GM21526 (cell line): Measurements from ENCODE around the gene DEPDC1B.
"Not testable (repeated sequence)": the region's sequence is repeated elsewhere in the genome, so short reads cannot be mapped to it uniquely, and the experiment has no call there.

Source experiments
- ATAC-seq: cut with Tn5 transposase; IDR thresholded peaks from one replicate; pipeline ENCODE4 v1.9.1; 2021; ENCODE audit warnings: moderate library complexity; ENCODE audit not compliant: unreplicated experiment, low FRiP score

The DEPDC1B gene

DNA sequence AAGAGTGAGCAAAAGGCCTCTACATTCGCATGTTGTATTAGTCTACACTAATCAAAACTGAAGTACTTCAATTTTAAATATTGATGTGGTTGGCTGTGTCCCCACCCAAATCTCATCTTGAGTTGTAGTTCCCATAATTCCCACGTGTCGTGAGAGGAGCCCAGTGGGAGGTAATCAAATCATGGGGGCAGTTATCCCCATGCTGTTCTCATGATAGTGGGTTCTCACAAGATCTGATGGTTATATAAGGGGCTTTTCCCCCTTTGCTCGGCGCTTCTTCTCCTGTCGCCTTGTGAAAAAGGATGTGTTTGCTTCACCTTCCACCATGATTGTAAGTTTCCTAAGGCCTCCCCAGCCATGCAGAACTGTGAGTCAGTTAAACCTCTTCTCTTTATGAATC lies 112.7 kb downstream of the DEPDC1B start:
- not testable (repeated sequence) for ATAC-seq

DNA sequence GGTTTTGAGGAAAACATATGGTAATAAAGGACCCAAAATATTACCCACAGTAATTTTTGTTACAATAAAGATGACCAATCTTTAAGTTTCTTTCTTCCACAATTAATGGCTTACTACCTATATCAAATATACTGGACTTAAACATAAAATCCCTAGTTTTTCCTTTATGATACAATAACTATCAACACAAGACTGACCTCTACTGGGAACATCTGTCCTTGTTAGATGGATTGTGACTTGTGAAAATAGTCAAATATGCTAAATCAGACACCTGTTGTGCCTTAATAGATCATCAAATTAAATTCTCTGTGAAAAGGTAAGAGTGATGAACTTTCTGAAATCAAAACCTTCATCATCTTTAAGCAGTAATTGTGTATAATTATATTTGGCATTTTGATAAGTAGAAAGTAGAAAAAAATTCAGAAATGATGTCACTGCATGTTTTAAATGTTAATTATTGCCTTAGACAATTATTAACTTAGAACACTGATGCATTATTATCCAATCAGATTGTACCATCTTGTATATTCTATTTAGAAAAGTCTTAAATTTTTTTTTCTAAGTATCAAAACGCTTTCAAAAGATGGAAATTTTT lies 113.6 kb downstream of the DEPDC1B start:
- no peak for ATAC-seq

DNA sequence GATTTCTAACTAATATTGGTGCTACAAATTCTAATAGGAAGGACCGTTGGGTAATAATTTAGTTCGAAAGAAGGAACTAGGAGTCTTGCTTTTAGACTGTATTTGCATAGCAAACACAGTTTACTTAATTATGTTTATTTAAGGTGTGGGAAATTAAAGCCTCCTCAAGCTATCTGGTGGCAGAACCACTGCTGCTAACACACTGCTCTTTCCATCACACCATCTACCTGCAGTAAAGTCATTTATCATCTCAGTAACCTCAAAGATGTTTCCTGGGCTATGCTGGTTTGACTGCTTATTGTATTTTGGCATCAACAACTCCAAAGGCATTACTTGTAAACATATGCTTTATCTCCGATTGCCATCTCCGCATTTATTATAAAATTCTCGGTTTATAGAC lies 114.3 kb downstream of the DEPDC1B start:
- ATAC-seq: no peak

DNA sequence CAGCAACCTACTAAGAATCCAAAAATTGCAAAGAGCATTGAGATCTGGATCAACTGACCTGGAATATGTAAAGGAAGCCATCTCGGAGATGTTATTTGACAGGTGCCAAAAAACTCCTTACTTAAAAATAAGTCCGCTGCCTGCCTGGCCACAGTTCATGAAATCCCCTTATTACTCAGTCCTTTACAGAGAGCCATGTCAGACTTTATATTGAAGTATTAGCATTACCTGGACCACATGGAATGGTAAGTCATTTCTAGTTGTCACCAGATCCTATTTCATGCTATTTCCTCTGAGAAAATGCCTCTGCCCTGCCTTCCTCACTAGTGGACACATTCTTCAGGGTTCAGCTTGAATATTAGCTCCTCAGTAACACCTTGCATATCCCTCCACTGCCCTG lies 115.7 kb downstream of the DEPDC1B start:
- no peak for ATAC-seq

DNA sequence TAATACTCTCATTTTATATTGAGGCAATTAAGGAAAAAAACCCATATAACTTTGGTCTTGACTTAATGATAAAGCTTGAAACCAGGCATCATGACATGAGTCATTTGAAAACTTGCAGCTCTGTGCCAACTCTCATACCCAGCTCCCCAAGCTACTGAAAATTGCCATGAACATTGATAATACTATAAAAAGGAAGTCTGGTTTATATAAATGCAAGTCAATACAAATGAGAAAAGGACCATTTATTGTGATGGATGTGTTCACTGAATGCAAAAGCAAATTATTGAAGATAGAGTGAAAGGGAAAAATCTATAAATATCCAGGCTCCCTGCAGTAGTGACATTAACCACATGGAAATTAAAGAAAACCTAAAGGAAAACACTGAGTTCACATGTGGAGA lies 116.3 kb downstream of the DEPDC1B start:
- ATAC-seq: no peak

DNA sequence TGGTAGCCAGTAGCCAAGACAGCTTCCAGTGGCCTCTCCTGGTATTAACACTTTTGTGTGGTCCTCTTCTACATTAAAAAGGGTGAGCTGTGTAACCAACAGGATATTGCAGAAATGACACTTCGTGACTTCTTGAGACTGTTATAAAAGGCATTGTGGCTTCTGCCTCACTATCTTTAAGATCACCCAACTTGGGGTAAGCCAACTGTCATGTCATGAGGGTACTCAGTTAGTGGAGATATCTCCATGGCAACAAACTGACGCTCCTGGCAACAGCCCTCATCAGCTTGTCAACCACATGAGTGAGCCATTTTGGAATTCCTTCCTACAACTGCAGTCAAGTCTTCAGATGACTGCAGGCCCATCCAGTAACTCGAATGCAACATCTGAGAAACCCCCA lies 121.7 kb downstream of the DEPDC1B start:
- ATAC-seq: no peak

DNA sequence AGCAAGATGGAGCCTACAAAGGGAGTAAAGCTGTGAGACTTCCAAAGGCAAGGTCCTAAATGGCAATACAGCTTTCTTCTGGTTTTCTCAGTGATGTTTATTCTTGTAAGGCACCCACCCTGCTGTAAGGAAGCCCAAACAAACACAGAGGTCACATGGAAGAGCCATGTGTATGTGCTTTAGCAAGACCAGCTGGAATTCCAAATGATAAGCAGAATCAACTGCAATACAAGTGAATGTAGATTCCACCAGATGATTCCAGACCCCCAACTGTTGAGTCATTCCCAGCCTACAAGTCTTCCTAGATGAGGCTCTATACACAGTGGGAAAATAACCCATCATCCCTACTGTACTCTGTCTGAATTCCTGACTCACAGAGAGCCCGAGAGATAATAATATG lies 122.8 kb downstream of the DEPDC1B start:
- ATAC-seq: no peak

DNA sequence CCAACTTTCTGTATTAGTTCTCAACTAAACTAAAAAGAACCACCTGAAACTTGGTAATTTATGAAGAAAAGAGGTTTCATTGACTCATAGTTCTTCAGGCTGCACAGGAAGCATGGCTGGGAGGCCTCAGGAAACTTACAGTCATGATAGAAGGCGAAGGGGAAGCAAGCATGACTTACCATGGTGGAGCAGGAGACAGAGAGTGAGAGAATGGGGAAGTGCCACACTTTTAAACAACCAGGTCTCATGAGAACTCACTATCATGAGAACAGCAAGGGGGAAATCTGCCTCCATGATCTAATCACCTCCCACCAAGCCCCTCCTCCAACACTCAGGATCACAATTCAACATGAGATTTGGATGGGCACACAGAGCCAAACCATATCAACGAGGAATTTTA lies 123.5 kb downstream of the DEPDC1B start:
- no peak for ATAC-seq

DNA sequence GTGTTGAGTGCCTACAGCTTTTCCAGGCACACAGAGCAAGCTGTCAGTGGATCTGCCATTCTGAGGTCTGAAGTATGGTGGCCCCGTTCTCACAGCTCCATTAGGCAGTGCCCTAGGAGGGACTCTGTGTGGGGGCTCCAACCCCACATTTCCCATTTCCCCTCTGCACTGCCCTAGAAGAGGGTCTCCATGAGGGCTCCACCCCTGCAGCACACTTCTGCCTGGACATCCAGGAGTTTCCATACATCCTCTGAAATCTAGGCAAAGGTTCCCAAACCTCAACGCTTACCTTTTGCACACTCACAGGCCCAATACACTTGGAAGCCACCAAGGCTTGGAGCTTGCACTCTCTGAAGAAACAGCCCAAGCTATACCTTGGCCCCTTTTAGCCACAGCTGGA lies 131.3 kb downstream of the DEPDC1B start:
- no peak for ATAC-seq

DNA sequence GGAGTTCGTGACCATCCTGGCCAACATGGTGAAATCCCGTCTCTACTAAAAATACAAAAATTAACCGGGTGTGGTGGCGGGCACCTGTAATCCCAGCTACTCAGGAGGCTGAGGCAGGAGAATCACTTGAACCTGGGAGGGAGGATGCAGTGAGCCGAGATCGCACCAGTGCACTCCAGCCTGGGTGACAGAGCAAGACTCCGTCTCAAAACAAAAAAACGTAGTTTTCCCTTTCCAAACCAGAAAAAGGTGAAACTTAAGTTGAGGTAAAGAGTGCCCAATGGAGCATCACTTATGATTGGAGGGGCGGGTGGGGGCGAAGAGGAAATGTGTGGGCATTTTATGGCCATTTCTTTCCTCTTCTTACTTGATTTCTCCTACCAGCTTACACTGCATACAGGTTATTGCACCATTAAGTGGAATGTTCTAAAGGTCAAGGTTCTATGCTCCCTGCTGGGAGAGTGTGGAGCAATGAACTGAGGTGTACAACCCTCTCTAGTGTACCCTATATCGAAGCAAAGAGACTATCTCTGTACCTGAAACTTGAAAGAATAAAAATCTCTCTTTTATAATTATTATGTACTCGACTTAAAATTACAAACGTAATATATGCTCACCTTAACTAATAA lies 136.2 kb downstream of the DEPDC1B start:
- ATAC-seq: no peak

DNA sequence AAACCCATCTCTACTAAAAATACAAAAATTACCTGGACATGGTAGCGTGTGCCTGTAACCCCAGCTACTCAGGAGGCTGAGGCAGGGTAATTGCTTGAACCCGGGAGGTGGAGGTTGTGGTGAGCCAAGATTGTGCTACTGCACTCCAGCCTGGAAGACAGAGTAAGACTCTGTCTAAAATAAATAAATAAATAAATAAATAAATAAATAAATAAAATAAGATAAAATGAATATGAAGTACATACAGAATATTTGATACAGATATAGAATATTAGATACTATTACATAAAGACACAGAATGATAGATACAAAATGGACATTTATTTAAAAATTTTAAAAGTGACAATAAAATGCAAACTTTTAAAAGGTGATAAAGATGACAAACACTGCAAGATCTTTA lies 146.7 kb downstream of the DEPDC1B start:
- not testable (repeated sequence) for ATAC-seq

DNA sequence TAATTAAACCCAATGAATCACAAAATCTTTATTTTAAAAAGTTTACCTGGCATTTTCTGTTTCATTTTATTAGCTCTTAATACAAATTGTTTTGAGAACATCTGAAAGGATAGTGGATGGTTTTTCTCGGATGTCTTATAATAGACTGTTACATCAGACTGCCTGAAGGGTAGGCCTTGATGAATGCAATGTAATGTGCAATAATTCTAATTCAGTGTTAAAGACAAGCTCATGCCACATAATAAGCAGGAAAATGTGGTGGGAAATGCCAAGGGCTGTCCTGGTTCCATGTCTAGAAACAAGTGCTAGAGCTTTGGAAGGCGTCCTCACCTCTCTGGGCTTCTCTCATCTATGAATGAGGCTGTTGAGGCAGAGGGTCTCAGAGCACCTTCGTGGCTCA lies 148.1 kb downstream of the DEPDC1B start:
- no peak for ATAC-seq

DNA sequence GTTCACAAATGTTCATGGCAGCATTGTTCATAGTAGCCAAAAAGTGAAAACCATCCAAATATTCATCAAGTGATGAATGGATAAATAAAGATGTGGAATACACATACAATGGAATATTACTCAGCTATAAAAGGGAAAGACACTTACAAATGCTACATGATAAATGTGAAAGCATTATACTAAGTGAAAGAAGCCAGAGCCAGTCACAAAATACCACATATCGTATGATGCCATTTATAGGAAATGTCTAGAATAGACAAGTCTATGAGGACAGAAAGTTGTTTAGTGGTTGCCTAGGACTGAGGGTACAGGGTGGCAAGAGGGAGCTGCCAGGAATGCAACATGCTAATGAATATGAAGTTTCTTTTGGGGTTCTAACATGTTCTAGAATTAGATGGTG lies 148.7 kb downstream of the DEPDC1B start:
- no peak for ATAC-seq

DNA sequence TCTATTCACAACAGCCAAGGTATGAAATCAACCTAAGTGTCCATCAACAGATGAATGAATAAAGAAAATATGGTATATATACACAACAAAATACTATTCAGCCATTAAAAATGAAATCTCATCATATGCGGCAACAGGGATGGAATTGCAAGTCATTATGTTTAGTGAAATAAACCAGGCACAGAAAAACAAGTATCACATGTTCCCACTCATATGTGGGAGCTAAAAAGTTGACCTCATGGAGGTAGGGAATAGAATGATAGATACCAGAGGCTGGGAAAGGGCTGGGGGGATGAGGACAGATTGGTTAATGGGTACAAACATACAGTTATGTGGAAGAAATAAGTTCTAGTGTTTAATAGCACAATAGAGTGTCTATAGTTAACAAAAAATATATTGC lies 149.7 kb downstream of the DEPDC1B start:
- no peak for ATAC-seq

DNA sequence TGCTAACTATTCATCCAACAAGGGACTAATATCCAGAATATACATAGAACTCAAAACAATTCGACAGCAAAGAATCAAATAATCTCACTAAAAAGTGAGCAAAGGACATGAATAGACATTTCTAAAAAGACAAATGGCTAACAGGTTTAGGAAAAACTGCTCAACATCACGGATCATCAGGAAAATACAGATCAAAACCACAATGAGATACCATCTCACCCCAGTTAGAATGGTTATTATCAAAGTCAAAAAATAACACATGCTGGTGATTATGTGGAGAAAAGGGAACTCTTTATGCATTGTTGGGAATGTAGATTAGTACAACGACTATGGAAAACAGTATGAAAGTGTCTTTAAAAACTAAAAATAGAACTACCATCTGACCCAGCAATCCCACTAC lies 150.1 kb downstream of the DEPDC1B start:
- no peak for ATAC-seq
